Measurements from ENCODE around the gene LSM10. TPM values are rescaled to one million over a fixed set of nuclear protein-coding genes. Genes with fewer than 3 reads are reported as not detected.

Gene LSM10
- total and polyA plus RNA-seq, 9 of the 15 experiments (the other 6 are each of a cell fraction or from before 2014, with no cell fraction given): 13.2 to 146 (median 68.9) TPM

GRCh38 chr1:36377791-36378492 lies 19.8 kb downstream of the LSM10 start (continued):
- no peak for TF ChIP-seq CUX1 (CRISPR knock-in tag; IDR thresholded peaks at IDR 0.05)

- FAIRE-seq (peak; percentile 15), DNase-seq (ENCODE audit: extremely low read depth in 1 of 4, low spot score in 3 of 4) (peak in 3 of 4 experiments; percentile 40 to 85 (median 77)), ATAC-seq (peak; percentile 6)
- Histone ChIP-seq H4K20me1 (replicated peaks; ENCODE audit: control insufficient read depth, insufficient read depth, low read length) (peaks cover 6% of the 10 kb centered on the region; the same call in 1 of the 2 replicates), H3K9ac (ENCODE audit: insufficient read depth in 1 of 2, low read depth in 2 of 2, low read length in 2 of 2) (peak overlapping the region; percentile 78 to 85; a peak in 3 of 4 replicates), H3K4me3 (peak overlapping the region; percentile 37; the same call in 1 of the 2 replicates), H2AFZ (ENCODE audit: low read depth, low read length) (no peak overlapping the region), H3K9me3 (replicated peaks; ENCODE audit: control insufficient read depth, insufficient read depth, low read depth, low read length) (no peaks in the 10 kb centered on the region), H3K9me1 (ENCODE audit: control insufficient read depth, insufficient read depth, low read length) (peaks cover 2% of the 10 kb centered on the region), H3K27ac (ENCODE audit: extremely low read depth, low read depth, low read length) (peak overlapping the region; percentile 98), H3K36me3 (ENCODE audit: control insufficient read depth, insufficient read depth, low read length) (peaks cover 43% of the 10 kb centered on the region), H3K27me3 (ENCODE audit: control insufficient read depth in 2 of 2, insufficient read depth in 2 of 2, low read length in 2 of 2) (no peaks in the 10 kb centered on the region), H3K4me1 (replicated peaks in 1 of 2; ENCODE audit: control insufficient read depth in 2 of 2, insufficient read depth in 2 of 2, low read length in 2 of 2) (peaks cover 64% of the 10 kb centered on the region in 2 experiments), H3K79me2 (ENCODE audit: control insufficient read depth, insufficient read depth, low read length) (peaks cover 95% of the 10 kb centered on the region), H3K4me2 (ENCODE audit: insufficient read depth, low read length) (peak overlapping the region; percentile 92)
- BruUV-seq (replicated peaks): no TSS peak
- WGBS (ENCODE audit: insufficient coverage, low coverage, missing lambda C conversion rate): 9% methylated on average over 3 of the region's 3 CpGs
- intact Hi-C loops (cut with micrococcal nuclease): no loop called here
- ChIA-PET CTCF (ENCODE audit: low intra/inter-chr PET ratio) (no interaction called here), POLR2A (no interaction called here)
- in situ Hi-C loops (cut with MboI): no loop called here
- TF ChIP-seq ZNF583 (CRISPR knock-in tag; IDR thresholded peaks at IDR 0.05): 0 out of 2 replicates have a peak, but pooled peaks have one; percentile 39
- no peak for TF ChIP-seq HNRNPUL1 (IDR thresholded peaks at IDR 0.05; ENCODE audit: low read length)
- no peak for TF ChIP-seq ZNF740 (CRISPR knock-in tag; IDR thresholded peaks at IDR 0.05)
- TF ChIP-seq ZNF740 (tag; IDR thresholded peaks at IDR 0.05): 0 out of 4 replicates have a peak, but pooled peaks of 1 of the 2 experiments have one; percentile 3
- TF ChIP-seq MAFK (IDR thresholded peaks at IDR 0.05; ENCODE audit: low read length): peak; percentile 52; the same call in 1 of the 2 replicates
- no peak for TF ChIP-seq ZBTB49 (CRISPR knock-in tag; IDR thresholded peaks at IDR 0.05; ENCODE audit: borderline replicate concordance)
- peak; percentile 12; the same call in 1 of the 2 replicates for TF ChIP-seq ETV5 (CRISPR knock-in tag; IDR thresholded peaks at IDR 0.05; ENCODE audit: low read depth)
- no peak for TF ChIP-seq BDP1 (IDR thresholded peaks at IDR 0.05; ENCODE audit: insufficient read depth, insufficient read length)
- no peak for TF ChIP-seq ZKSCAN1 (IDR thresholded peaks at IDR 0.05; ENCODE audit: low read depth, low read length)
- no peak for TF ChIP-seq KLF10 (CRISPR knock-in tag; IDR thresholded peaks at IDR 0.05)
- 0 out of 2 replicates have a peak, but pooled peaks have one; percentile 22 for TF ChIP-seq ARID1B (IDR thresholded peaks at IDR 0.05)
Observed at GRCh38 chr1:36372617-36373016, 25.1 kb downstream of the LSM10 start.

Measured in K562 (cell line).